PFSK-1 (cell line): ENCODE data around the gene GJA4.

Source experiments
- POLR2AphosphoS5 ChIP-seq: IDR thresholded peaks from 2 replicates; pipeline ENCODE4 v1.6.1; 2012; ENCODE audit warnings: low read depth, mild to moderate bottlenecking, control low read depth, low read length, moderate library complexity
- REST ChIP-seq, 2 experiments: IDR thresholded peaks; 2 replicates each; pipeline versions ENCODE4 v1.6.1 to v1.8.0; 2011 to 2012; ENCODE audit warnings: low read depth in 2 of 2, low read length in 2 of 2, control low read depth in 1 of 2, inconsistent platforms in 1 of 2, mild to moderate bottlenecking in 1 of 2, moderate library complexity in 1 of 2; ENCODE audit not compliant: insufficient read depth in 1 of 2

- no peak for TF ChIP-seq POLR2AphosphoS5
- TF ChIP-seq REST (IDR thresholded peaks at IDR 0.05; ENCODE audit: insufficient read depth in 1 of 2, low read depth in 2 of 2, low read length in 2 of 2) = no peak
These were observed 12.8 kb upstream of the GJA4 start for GRCh38 chr1:34779962-34780361.
